ENCODE measurements around the gene CATSPERE.

DNA sequence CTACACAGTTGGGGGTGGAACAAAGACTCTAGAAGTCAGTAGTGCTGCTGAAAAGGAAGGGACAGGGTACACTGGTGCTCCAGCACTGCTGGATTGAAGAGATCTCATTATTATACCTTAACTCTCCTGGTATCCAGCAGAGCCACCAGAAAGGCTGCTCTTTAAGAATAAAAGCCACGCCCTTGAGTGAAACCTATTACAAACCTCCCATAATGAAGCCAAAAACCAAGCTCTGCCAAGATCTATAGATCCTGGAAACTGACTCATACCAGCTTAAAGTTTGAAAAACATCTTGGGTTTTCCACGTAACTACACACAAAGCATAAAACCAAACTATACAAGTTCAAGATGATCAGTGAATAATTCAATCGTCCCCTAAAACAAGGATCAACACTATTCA lies 47.3 kb upstream of the CATSPERE start:
- TF ChIP-seq CTCF (conservative IDR thresholded peaks at IDR 0.05 in 1 of 2, IDR thresholded peaks at IDR 0.05 in 1 of 2; ENCODE audit: extremely low read depth in 1 of 2, insufficient read depth in 1 of 2, low read depth in 1 of 2, low read length in 2 of 2) (no peak), EZH2 (IDR thresholded peaks at IDR 0.05; ENCODE audit: borderline replicate concordance, low read length) (no peak)

All from mammary epithelial cell (primary cell).